NB4 (cell line): ENCODE data around the gene CNOT6L.

Experiments used
- CTCF ChIP-seq: IDR thresholded peaks from one replicate; pipeline ENCODE4 v1.5.1; 2012; ENCODE audit warnings: low read depth, low read length
- MYC ChIP-seq: IDR thresholded peaks from 2 replicates; pipeline ENCODE4 v1.6.1; 2011; ENCODE audit warnings: low read depth, low read length
- POLR2A ChIP-seq: IDR thresholded peaks from 2 replicates; pipeline ENCODE4 v1.6.1; 2011; ENCODE audit warnings: mild to moderate bottlenecking; ENCODE audit not compliant: insufficient read length; ENCODE audit errors: extremely low read depth

GRCh38 chr4:77817304-77818072 is 1.7 kb downstream of the CNOT6L start:
- TF ChIP-seq CTCF: no peak
- TF ChIP-seq POLR2A: no peak
- no peak for TF ChIP-seq MYC
